GM23338 (cell line): ENCODE data around the gene CUBN. TPM values are rescaled to one million over a fixed set of nuclear protein-coding genes. Genes with fewer than 3 reads are reported as not detected.

Source experiments
- ATAC-seq: fragments of 200-7000 bp; cut with Tn5 transposase; 3 replicates; pipeline ENCODE4 v1.9.1; 2020
- DNase-seq: peaks from one replicate; pipeline ENCODE4 v3.0.0-alpha.2; 2015; ENCODE audit warnings: low spot score
- H2AFZ ChIP-seq: fragments of 200-600 bp; sonication (generic); 2 replicates; pipeline ENCODE4 v1.8.0; 2016; ENCODE audit warnings: antibody characterized with exemption, mild to moderate bottlenecking, moderate library complexity
- H3F3A ChIP-seq: fragments of 200-600 bp; sonication (generic); replicated peaks from 2 replicates; pipeline ENCODE4 v1.8.0; 2017; ENCODE audit warnings: antibody characterized with exemption, mixed run types, low read depth
- H3K27ac ChIP-seq: fragments of 200-600 bp; sonication (generic); 2 replicates; pipeline ENCODE4 v1.6.1; 2016; ENCODE audit warnings: low read depth
- H3K27me3 ChIP-seq: fragments of 200-600 bp; sonication (generic); 2 replicates; pipeline ENCODE4 v1.8.0; 2016; ENCODE audit warnings: mild to moderate bottlenecking, mixed run types, moderate library complexity; ENCODE audit not compliant: insufficient read depth
- H3K36me3 ChIP-seq: fragments of 200-600 bp; sonication (generic); 2 replicates; pipeline ENCODE4 v1.8.0; 2016; ENCODE audit warnings: mild to moderate bottlenecking; ENCODE audit not compliant: insufficient read depth
- H3K4me1 ChIP-seq: fragments of 200-600 bp; sonication (generic); 2 replicates; pipeline ENCODE4 v1.8.0; 2016; ENCODE audit warnings: mild to moderate bottlenecking, moderate library complexity; ENCODE audit not compliant: insufficient read depth
- H3K4me2 ChIP-seq: fragments of 200-600 bp; sonication (generic); 2 replicates; pipeline ENCODE4 v1.7.1; 2017; ENCODE audit warnings: mixed run types
- H3K4me3 ChIP-seq: fragments of 200-600 bp; sonication (generic); 2 replicates; pipeline ENCODE4 v1.6.1; 2016; ENCODE audit warnings: mixed run types
- H3K79me2 ChIP-seq: fragments of 200-600 bp; sonication (generic); replicated peaks from 2 replicates; pipeline ENCODE4 v1.8.0; 2017; ENCODE audit warnings: mild to moderate bottlenecking; ENCODE audit not compliant: insufficient read depth
- H3K9me2 ChIP-seq: fragments of 200-600 bp; sonication (generic); 2 replicates; pipeline ENCODE4 v1.8.0; 2017; ENCODE audit not compliant: insufficient read depth
- H4K20me1 ChIP-seq: fragments of 200-600 bp; sonication (generic); replicated peaks from 2 replicates; pipeline ENCODE4 v1.8.0; 2017; ENCODE audit warnings: mild to moderate bottlenecking; ENCODE audit not compliant: insufficient read depth
- H3K27ac Mint-ChIP-seq: 2 replicates; pipeline ENCODE4 v1.8.0; 2020; ENCODE audit warnings: inconsistent platforms, mild to moderate bottlenecking, moderate library complexity, mixed read lengths
- H3K27me3 Mint-ChIP-seq: 3 replicates; pipeline ENCODE4 v1.8.0; 2022; ENCODE audit warnings: low read depth, mild to moderate bottlenecking, moderate library complexity, mixed read lengths, inconsistent platforms; ENCODE audit not compliant: insufficient read depth, poor library complexity
- H3K36me3 Mint-ChIP-seq: 3 replicates; pipeline ENCODE4 v1.8.0; 2021; ENCODE audit warnings: low read depth, mild to moderate bottlenecking, inconsistent platforms, moderate library complexity, mixed read lengths
- H3K4me1 Mint-ChIP-seq: 3 replicates; pipeline ENCODE4 v1.8.0; 2020; ENCODE audit warnings: mild to moderate bottlenecking, inconsistent platforms, mixed read lengths
- H3K4me3 Mint-ChIP-seq: 3 replicates; pipeline ENCODE4 v1.8.0; 2021; ENCODE audit warnings: moderate library complexity, mild to moderate bottlenecking, inconsistent platforms, mixed read lengths
- H3K9me3 Mint-ChIP-seq: 3 replicates; pipeline ENCODE4 v1.8.0; 2020; ENCODE audit warnings: moderate library complexity, mild to moderate bottlenecking, inconsistent platforms, mixed read lengths
- CREB1 ChIP-seq: fragments of 250-450 bp; sonication (Bioruptor Pico); IDR thresholded peaks from 2 replicates; pipeline ENCODE4 v1.5.0; 2020; ENCODE audit warnings: low read depth, mild to moderate bottlenecking, moderate library complexity
- EZH2 ChIP-seq: fragments of 200-600 bp; sonication (generic); IDR thresholded peaks from one replicate; pipeline ENCODE4 v1.8.0; 2017; ENCODE audit warnings: antibody characterized with exemption, mild to moderate bottlenecking, low read depth; ENCODE audit not compliant: unreplicated experiment
- EZH2phosphoT487 ChIP-seq: fragments of 200-600 bp; sonication (generic); IDR thresholded peaks from one replicate; pipeline ENCODE4 v1.8.1; 2018; ENCODE audit warnings: antibody characterized with exemption; ENCODE audit not compliant: unreplicated experiment
- STAT1 ChIP-seq: IDR thresholded peaks from one replicate; pipeline ENCODE4 v1.6.1; 2016; ENCODE audit warnings: antibody characterized with exemption; ENCODE audit not compliant: unreplicated experiment
- ZNF114 ChIP-seq: fragments of 250-450 bp; sonication (Bioruptor Pico); IDR thresholded peaks from 2 replicates; pipeline ENCODE4 v1.5.0; 2020; ENCODE audit warnings: mild to moderate bottlenecking, moderate library complexity
- polyA plus RNA-seq: library from polyadenylated mRNA; unstranded; fragments of >200 nt; fragmentation: Nextera tagmentation; extraction: Ambion mirVana; gene quantifications from 2 replicates; pipeline ENCODE4 v1.2.1, GENCODE V29; 2016
- total RNA-seq: library from RNA; depleted of rRNA; stranded (reverse); fragments of >200 nt; shearing (Covaris generic); gene quantifications from 2 replicates; pipeline ENCODE4 v1.2.3, GENCODE V29; 2014
- TF ChIP-seq, protein P1 (sequence below): fragments of 250-450 bp; sonication (Bioruptor Pico); IDR thresholded peaks from 2 replicates; pipeline ENCODE4 v1.5.0; 2020; ENCODE audit warnings: mild to moderate bottlenecking, moderate library complexity
- TF ChIP-seq, protein P2 (sequence below), 2 experiments: fragments of 200-600 bp in 1 of 2; sonication (generic) in 1 of 2; conservative IDR thresholded peaks; 2 replicates each; pipeline versions ENCODE4 v1.5.1 to v1.6.1; 2016 to 2017; ENCODE audit warnings: antibody characterized with exemption in 2 of 2, low read depth in 2 of 2, mild to moderate bottlenecking in 2 of 2, moderate library complexity in 1 of 2
- TF ChIP-seq, protein P3 (sequence below): IDR thresholded peaks from one replicate; pipeline ENCODE4 v1.6.1; 2018; ENCODE audit warnings: antibody characterized with exemption; ENCODE audit not compliant: unreplicated experiment

The CUBN gene
- total and polyA plus RNA-seq, 2 experiments from 2014 or later: 0.06 to 1.8 TPM

DNA sequence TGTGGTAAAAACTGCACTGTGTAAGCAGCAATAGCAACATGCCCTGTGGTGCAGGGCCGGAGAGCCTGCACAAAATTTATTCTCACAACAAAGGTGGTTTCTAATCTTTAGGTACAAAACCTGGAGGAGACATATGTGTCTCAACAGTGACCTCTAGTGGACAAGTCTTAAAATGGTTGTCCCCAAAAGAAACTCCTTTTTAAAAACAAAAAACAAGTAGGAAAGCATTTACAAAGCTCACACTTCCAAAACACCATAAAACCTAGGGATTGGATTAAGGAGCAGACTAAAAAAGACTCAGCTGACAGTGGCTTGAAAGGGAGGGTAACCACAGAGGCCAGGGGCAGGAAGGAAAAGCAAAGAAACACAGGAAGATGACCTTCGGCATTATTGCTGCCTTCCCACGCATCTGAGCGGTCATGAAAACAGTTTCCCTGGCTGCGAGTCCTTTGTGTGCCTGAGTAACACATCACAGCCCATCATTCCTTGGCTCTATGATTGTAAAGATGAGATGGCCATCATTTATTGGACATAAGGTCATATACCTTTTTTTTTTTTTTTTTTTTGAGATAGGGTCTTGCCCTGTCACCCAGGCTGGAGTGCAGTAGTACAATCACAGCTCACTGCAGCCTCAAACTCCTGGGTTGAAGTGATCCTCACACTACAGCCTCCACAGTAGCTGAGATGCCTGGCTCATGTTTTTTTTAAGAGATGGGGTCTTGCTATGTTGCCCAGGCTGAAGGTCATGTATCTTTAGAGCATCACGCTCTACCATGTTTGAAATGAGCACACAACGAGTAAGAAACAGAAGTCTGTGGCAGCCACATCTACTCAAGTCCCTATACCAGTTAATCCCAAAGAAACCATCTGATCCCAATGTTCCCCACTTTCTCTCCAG, 351.9 kb downstream of the CUBN start:
- H3K9me2 ChIP-seq: no peaks in the 10 kb centered on the region
- no peak overlapping the region for H2AFZ ChIP-seq
- peak; percentile 52; the same call in 2 of the 3 replicates for ATAC-seq
- no peaks in the 10 kb centered on the region for H3K36me3 Mint-ChIP-seq
- H3K4me3 Mint-ChIP-seq: no peak overlapping the region
- no peaks in the 10 kb centered on the region for H4K20me1 ChIP-seq
- H3K27ac Mint-ChIP-seq: 0 out of 2 replicates have a peak overlapping the region, but pooled peaks have one; percentile 13
- H3K4me2 ChIP-seq: no peak overlapping the region
- DNase-seq: peak; percentile 85
- H3K4me3 ChIP-seq: no peak overlapping the region
- no peaks in the 10 kb centered on the region for H3K9me3 Mint-ChIP-seq
- peaks cover 35% of the 10 kb centered on the region for H3K4me1 Mint-ChIP-seq
- H3K27me3 ChIP-seq: no peaks in the 10 kb centered on the region
- H3K4me1 ChIP-seq: peaks cover 22% of the 10 kb centered on the region
- H3K36me3 ChIP-seq: no peaks in the 10 kb centered on the region
- H3F3A ChIP-seq: no peaks in the 10 kb centered on the region
- peaks cover 3% of the 10 kb centered on the region for H3K27me3 Mint-ChIP-seq
- H3K79me2 ChIP-seq: no peaks in the 10 kb centered on the region
- no peak for TF ChIP-seq STAT1
- TF ChIP-seq, protein P1, sequence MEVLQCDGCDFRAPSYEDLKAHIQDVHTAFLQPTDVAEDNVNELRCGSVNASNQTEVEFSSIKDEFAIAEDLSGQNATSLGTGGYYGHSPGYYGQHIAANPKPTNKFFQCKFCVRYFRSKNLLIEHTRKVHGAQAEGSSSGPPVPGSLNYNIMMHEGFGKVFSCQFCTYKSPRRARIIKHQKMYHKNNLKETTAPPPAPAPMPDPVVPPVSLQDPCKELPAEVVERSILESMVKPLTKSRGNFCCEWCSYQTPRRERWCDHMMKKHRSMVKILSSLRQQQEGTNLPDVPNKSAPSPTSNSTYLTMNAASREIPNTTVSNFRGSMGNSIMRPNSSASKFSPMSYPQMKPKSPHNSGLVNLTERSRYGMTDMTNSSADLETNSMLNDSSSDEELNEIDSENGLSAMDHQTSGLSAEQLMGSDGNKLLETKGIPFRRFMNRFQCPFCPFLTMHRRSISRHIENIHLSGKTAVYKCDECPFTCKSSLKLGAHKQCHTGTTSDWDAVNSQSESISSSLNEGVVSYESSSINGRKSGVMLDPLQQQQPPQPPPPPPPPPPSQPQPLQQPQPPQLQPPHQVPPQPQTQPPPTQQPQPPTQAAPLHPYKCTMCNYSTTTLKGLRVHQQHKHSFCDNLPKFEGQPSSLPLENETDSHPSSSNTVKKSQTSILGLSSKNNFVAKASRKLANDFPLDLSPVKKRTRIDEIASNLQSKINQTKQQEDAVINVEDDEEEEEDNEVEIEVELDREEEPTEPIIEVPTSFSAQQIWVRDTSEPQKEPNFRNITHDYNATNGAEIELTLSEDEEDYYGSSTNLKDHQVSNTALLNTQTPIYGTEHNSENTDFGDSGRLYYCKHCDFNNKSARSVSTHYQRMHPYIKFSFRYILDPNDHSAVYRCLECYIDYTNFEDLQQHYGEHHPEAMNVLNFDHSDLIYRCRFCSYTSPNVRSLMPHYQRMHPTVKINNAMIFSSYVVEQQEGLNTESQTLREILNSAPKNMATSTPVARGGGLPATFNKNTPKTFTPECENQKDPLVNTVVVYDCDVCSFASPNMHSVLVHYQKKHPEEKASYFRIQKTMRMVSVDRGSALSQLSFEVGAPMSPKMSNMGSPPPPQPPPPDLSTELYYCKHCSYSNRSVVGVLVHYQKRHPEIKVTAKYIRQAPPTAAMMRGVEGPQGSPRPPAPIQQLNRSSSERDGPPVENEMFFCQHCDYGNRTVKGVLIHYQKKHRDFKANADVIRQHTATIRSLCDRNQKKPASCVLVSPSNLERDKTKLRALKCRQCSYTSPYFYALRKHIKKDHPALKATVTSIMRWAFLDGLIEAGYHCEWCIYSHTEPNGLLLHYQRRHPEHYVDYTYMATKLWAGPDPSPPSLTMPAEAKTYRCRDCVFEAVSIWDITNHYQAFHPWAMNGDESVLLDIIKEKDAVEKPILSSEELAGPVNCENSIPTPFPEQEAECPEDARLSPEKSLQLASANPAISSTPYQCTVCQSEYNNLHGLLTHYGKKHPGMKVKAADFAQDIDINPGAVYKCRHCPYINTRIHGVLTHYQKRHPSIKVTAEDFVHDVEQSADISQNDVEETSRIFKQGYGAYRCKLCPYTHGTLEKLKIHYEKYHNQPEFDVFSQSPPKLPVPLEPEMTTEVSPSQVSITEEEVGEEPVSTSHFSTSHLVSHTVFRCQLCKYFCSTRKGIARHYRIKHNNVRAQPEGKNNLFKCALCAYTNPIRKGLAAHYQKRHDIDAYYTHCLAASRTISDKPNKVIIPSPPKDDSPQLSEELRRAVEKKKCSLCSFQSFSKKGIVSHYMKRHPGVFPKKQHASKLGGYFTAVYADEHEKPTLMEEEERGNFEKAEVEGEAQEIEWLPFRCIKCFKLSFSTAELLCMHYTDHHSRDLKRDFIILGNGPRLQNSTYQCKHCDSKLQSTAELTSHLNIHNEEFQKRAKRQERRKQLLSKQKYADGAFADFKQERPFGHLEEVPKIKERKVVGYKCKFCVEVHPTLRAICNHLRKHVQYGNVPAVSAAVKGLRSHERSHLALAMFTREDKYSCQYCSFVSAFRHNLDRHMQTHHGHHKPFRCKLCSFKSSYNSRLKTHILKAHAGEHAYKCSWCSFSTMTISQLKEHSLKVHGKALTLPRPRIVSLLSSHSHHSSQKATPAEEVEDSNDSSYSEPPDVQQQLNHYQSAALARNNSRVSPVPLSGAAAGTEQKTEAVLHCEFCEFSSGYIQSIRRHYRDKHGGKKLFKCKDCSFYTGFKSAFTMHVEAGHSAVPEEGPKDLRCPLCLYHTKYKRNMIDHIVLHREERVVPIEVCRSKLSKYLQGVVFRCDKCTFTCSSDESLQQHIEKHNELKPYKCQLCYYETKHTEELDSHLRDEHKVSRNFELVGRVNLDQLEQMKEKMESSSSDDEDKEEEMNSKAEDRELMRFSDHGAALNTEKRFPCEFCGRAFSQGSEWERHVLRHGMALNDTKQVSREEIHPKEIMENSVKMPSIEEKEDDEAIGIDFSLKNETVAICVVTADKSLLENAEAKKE (CRISPR knock-in tag): no peak
- no peak for TF ChIP-seq ZNF114 (CRISPR knock-in tag)
- TF ChIP-seq, protein P2, sequence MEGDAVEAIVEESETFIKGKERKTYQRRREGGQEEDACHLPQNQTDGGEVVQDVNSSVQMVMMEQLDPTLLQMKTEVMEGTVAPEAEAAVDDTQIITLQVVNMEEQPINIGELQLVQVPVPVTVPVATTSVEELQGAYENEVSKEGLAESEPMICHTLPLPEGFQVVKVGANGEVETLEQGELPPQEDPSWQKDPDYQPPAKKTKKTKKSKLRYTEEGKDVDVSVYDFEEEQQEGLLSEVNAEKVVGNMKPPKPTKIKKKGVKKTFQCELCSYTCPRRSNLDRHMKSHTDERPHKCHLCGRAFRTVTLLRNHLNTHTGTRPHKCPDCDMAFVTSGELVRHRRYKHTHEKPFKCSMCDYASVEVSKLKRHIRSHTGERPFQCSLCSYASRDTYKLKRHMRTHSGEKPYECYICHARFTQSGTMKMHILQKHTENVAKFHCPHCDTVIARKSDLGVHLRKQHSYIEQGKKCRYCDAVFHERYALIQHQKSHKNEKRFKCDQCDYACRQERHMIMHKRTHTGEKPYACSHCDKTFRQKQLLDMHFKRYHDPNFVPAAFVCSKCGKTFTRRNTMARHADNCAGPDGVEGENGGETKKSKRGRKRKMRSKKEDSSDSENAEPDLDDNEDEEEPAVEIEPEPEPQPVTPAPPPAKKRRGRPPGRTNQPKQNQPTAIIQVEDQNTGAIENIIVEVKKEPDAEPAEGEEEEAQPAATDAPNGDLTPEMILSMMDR (conservative IDR thresholded peaks at IDR 0.05; ENCODE audit: low read depth in 2 of 2): peak; percentile 58 to 89
- TF ChIP-seq, protein P3, sequence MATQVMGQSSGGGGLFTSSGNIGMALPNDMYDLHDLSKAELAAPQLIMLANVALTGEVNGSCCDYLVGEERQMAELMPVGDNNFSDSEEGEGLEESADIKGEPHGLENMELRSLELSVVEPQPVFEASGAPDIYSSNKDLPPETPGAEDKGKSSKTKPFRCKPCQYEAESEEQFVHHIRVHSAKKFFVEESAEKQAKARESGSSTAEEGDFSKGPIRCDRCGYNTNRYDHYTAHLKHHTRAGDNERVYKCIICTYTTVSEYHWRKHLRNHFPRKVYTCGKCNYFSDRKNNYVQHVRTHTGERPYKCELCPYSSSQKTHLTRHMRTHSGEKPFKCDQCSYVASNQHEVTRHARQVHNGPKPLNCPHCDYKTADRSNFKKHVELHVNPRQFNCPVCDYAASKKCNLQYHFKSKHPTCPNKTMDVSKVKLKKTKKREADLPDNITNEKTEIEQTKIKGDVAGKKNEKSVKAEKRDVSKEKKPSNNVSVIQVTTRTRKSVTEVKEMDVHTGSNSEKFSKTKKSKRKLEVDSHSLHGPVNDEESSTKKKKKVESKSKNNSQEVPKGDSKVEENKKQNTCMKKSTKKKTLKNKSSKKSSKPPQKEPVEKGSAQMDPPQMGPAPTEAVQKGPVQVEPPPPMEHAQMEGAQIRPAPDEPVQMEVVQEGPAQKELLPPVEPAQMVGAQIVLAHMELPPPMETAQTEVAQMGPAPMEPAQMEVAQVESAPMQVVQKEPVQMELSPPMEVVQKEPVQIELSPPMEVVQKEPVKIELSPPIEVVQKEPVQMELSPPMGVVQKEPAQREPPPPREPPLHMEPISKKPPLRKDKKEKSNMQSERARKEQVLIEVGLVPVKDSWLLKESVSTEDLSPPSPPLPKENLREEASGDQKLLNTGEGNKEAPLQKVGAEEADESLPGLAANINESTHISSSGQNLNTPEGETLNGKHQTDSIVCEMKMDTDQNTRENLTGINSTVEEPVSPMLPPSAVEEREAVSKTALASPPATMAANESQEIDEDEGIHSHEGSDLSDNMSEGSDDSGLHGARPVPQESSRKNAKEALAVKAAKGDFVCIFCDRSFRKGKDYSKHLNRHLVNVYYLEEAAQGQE: no peak
- no peak for TF ChIP-seq CREB1 (CRISPR knock-in tag)
- TF ChIP-seq EZH2phosphoT487: no peak
- no peak for TF ChIP-seq EZH2
- H3K27ac ChIP-seq: no peak overlapping the region
